ENCODE measurements around the gene IL31. TPM values are rescaled to one million over a fixed set of nuclear protein-coding genes. Genes with fewer than 3 reads are reported as not detected.

Gene IL31
- total and polyA plus RNA-seq, 2 of the 4 experiments (the other 2 are of a cell fraction), result not detected

- TF ChIP-seq MAZ (IDR thresholded peaks at IDR 0.05; ENCODE audit: borderline replicate concordance, low read depth, low read length) (no peak), MAFK (IDR thresholded peaks at IDR 0.05; ENCODE audit: low read depth, low read length) (no peak), RAD21 (IDR thresholded peaks at IDR 0.05; ENCODE audit: low read length) (no peak), NFE2L2 (IDR thresholded peaks at IDR 0.05; ENCODE audit: low read depth, low read length) (no peak), USF2 (IDR thresholded peaks at IDR 0.05; ENCODE audit: low read depth, low read length) (no peak)
These were observed 30.4 kb upstream of the IL31 start (continued) for GRCh38 chr12:122204167-122205052.

All from IMR-90 (cell line).